SHP77 treated with DMSO at 0.1 percent for 48 hours (cell line): ENCODE measurements around the gene ORC4.

Source experiments
- DNase-seq: peaks from one replicate; lab custom pipeline; 2025; lab: John Stamatoyannopoulos, UW

The ORC4 gene

DNA sequence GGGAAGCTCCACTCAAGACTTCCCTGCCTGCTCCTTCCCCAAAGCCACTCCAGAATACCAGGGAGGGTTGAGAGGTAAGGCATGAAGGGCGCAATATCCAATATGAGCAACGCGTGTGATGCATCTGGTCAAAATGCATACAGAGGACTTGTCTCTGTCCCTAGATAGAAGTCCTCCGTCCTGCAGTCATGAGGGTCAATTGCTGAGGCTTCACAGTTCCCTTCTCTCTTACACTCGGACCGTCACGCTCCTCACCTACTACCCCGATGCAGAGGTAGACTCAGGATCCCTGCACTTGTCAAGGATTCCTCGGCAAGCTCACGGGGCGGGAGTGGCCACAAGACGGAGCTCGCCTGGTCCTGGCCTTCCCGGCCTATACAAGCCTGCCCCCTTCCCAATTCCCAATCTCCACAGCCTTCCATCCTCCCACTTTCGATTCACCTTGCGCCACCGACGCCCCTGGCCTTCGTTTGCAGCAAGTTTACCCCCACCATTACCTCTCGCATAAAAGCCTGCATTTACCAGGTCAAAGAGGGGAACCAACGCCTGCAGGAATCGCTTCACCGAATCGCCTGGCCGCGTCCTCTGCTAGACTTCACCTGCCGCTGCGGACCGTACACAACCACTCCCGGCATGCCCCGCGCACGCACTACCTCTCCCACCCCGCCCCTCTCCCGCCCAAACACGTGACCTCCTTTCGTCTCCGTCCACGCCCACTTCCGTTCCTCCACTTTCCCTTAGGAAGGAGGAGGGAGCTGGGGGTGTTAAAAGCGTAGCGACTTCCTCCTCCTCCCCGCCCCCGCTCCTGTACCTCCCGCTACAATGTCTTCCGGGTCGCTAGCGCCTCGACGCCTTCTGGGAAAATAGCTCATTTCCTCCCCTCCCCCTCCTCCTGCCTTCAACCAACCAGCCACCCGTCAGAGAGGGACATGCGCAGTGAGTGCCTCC is at the start of gene ORC4:
Gene ORC4, minus strand, starts transcription at position 627 of the 948 bp plus-strand sequence. CDS start 44,779 bp downstream, outside the sequence.
- peak; percentile 85 for DNase-seq

DNA sequence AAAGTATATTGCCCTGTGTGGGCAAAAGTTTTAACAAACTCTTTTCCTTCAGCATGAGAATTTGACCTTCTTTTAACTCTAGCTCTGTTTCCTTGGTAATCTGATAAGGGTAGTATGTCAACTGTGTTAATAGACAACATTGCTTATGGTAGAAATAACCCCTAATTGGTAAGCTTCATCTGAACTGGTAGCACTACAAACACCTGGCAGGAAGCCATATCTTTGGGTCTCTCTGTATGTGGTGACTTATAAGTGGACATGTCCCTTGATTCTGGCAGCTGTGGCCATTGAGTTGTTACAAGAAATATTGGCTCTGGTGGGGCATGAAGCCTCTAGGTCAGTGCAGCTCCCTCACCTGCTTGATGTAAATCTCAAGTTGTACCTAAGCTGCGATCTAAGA is 47.3 kb upstream of the ORC4 start:
- DNase-seq, result no peak

DNA sequence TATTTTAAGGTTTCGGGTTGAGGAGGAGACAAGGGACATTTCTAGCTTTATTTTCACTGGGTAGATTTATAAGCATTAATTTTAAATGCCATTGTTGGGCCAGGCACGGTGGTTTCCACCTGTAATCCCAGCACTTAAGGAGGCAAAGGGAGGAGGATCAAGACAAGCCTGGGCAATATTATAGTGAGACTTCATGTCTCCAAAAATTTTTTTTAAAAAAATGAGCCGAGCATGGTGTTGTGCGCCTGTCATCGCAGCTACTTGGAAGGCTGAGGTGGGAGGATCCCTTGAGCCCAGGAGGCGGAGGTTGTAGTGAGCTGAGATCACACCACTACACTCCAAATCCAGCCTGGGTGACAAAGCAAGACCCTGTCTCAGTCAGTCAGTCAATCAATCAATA is 45.4 kb upstream of the ORC4 start:
- DNase-seq, result no peak

DNA sequence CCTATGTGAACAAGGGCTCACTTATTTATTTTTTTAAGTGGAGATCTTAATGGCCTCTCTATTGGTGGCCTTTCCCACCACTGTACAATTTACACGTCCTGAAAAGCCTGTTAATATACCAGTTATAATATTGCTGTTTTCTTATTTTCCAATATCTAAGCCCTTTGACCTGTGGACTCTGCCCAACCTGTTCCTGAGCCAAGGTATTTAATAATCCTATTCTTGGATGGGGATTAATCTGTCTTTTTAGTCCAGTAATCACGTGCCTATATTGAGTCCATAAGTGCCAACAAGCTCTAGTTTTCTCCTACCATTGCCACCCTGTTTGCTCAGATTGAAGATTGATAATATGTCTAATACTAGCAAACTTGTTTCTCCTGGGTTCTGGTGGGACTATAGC is 43.1 kb upstream of the ORC4 start:
- DNase-seq, result no peak

DNA sequence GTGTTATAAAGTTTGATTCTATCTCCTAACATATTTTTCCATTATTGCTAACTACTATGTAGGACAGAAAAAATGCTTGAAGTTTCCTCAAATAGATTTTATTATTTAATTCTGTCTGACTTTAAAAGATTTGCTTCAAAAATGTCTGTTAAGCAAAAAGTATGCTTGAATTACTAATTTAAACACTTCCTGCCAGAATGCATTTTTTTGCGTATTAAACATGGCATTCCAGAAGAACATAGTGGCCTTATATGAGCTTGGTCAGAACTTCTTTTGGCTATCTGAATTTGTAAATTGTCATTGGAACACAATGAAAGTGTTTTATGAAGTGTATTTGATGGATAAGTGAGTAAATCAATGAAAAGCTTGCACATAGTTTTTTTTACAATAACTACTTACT is 38.1 kb upstream of the ORC4 start:
- DNase-seq, result no peak

DNA sequence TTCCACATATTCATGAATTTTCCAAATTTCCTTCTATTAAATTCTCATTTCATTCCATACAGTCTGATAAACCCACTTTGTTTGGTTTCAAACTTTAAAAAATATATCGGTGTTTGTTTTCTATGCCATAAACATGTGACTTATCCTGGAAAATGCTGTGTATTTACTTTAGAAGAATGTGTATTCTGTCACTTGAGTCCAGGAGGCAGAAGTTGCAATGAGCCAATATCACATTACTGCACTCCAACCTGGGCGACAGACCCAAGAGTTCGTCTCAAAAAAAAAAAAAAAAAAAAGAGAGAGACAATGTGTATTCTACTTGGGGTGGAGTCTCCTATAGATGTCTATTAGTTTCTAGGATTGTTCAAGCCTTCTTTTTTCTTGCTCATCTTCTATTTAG is 32.1 kb upstream of the ORC4 start:
- no peak for DNase-seq

DNA sequence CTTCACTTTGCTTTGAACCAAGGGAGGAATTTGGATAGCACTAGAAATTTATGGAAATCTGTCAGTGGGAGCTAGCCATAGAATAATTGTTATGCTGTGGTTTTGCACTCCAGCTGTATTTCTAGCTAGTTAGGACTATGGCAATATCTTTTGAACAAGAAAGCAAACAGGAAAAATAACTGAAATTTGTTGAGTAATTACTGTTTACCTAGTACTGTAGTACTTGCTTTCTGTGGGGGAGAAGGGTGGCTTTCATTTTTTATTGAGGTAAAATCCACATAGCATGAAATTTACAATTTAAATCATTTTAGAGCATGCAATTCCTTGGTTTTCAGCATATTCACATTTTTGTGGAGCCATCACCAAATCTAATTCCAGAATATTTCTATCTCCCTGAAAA is 28.7 kb upstream of the ORC4 start:
- no peak for DNase-seq

DNA sequence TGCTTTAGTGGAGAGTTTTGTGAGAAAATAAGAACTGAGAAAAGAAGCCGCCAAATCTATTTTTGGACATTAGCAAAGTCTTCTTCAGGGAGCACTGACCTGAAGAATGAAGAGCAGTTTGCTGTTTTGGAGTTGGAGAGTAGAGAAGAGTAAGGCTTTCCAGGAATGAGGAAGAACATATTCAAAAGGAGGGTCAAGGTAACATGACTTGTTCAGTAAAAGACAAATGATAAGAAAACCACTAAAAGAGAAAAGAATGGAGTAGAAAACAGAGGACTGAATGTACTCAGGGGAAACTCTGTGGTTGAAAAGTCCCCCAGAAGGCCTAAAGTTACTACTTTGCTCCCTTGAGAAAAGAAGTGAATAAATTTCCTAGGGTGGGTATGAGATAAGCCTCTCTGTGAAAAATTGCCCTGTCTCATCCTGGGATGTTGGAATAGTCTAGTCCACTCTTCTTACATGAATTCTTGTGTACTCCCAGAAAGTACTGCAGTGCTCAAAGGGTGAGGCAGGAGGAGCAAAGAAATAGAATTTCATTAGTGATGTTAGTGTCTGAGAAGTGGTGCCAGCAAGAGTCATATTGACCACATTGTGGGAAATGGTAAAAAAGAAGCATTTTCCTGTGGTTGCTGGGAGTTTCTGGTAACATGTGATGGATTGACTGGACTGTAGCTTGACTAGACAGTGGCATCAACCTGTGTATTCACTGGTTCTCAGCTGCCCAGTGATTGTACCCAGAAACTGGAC is 28.1 kb upstream of the ORC4 start:
- DNase-seq, result no peak

DNA sequence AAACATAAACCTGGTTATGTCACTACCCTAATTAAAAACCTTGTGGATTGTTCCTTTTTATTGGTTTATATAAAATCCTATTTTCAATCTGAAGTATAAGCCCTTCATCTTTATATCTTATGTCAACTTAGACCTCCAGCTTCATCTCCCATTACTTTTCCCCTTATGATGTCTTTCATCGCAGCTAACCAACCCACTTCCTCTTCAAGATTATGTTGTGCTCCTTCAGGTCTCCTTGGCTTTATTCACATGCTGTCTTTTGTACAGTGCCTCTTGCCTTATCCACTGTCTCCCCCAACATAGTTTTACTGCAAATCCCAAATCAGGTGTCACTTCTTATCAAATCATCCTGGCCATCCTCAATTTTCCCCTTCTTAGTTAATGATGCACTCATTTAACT is 26.3 kb upstream of the ORC4 start:
- no peak for DNase-seq

DNA sequence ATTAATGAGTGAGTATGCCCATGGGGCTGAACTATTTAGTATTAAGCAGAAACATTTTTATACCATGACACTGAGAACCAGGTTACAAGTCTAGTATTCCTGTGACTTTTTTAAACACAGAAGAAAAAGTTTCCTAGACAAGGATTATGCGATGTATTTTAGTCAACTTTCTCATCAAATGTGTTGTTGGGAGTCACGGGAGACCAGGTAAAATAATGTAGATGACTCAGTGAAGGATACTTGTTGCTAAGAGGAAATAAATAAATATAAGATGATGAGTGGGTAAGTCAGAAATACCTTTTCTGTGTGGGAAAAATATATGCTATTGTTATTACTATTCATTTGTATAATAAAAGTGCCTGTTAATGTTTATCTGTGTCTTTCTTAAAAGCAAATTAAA is 23.8 kb upstream of the ORC4 start:
- no peak for DNase-seq

DNA sequence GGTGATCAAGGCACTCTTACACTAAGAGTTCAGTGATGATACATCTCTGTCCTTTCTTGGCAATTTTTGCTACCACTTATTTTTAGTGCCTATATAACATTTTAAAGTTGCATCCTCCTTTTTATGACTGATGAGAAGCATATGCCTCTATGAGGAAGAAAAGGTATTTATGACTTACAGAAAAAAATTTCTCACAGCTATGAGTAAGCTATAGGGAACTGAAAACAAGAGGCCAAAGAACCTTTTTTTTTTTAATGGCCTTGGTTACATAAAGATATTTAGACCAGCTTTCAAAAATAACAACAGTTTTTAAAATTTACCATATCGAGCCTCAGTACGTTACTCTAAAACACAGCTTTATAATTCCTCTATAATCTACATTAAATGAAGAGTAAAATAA is 21.7 kb upstream of the ORC4 start:
- DNase-seq, result no peak

DNA sequence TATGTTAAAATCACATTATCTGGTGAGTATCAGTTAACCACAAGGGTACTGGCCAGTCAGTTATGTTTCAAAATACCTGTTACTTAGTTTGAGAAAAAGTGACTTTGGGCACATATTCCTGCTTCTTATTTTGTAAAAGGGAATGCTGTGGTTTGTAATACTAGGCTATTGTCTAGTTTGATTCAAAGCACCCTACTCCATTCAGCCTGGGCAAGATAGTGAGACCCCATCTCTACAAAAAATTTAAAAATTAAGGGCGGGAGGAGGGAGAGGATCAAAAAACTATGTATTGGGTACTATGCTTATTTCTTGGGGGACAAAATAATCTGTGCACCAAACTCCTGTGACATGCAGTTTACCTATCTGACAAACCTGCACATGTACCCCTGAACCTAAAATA is 19.2 kb upstream of the ORC4 start:
- no peak for DNase-seq

DNA sequence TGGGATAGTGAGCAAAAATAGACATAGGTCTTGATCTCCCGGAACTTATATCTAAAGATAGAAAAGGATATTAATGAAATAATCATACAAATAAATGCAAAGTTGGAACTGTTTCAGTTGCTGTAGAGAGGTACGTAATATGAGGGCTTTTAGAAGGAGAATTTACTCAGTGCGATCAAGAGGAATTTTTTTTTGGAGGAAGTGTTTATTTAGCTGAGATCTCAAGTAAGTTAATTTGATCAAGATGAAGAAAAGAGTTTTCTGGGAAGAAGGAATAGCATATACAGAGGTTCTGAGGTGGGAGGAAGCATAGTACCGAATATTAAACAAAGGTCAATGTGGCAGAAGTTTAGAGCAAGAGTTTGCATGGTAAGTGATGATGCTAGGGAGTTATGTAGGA is 11.7 kb upstream of the ORC4 start:
- DNase-seq, result no peak

DNA sequence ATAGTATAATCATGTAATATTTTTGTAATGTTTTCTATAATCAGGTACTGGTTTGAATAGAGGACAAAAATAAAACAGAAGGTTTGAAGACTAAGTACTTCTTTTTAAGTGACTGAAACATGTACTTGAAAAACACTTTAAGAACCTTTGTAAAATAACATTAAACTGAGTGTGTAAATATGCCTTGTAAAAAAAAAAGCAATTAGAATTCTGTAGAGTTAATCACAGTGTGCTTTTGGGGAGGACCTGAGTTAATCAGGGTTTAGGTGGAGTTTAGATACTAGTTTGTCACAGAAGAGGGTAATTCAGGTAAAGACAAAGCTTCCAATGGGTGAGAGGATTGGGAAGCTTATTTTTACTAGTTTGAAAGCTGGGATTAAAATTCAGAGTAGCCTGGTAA is 10.6 kb upstream of the ORC4 start:
- DNase-seq, result no peak

DNA sequence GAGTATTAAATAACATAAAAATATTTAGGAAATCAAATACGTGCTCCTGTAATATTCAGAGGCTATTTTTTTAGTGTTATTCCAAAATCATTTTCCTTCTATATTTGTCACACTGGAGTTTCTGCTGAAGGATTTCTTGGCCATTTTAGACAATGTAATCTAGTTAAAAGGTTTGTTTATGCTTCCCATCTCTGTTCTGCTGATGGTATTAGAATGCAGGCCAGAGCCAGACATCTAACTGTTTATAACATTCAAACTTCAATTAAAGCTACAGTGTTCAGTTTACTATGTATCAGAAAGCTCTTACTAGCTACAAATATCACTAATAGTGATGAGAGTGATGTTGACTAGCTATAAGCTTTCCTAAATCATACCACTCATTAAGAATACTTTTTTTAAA is 8.2 kb upstream of the ORC4 start:
- DNase-seq, result no peak

DNA sequence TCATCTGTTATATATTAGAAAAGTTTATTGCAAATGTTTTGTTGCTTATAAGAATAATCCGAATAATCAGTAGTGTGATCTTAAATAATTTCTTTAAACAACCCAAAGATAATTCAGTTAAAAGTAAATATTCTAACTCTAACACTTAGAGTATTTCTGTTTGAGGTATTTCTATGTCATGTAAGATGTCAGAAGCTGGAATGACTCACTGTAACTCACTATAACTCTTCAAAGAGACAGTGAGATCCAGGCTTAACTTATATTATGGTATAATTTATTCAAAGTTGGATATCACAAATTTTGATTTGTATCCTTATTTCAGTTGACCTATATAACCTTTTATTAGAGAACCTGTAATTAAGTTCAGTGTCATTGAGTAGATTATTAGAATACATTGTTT is 7.3 kb upstream of the ORC4 start:
- DNase-seq, result no peak

DNA sequence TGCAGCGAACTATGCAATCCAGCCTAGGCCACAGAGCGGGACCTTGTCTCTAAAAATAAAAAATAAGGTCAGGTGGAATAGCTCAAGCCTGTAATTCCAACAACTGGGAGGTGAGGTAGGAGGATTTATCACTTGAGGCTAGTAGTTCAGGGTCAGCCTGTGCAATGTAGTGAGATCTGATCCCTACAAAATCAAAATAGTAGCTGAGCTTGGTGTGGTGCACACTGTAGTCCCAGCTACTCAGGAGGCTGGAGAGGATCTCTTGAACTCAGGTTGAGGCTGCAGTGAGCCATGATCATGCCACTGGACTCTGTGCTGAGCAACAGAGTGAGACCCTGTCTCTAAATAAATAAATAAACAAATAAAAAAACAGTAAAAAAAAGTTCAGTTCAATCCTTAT is 6.0 kb upstream of the ORC4 start:
- no peak for DNase-seq

DNA sequence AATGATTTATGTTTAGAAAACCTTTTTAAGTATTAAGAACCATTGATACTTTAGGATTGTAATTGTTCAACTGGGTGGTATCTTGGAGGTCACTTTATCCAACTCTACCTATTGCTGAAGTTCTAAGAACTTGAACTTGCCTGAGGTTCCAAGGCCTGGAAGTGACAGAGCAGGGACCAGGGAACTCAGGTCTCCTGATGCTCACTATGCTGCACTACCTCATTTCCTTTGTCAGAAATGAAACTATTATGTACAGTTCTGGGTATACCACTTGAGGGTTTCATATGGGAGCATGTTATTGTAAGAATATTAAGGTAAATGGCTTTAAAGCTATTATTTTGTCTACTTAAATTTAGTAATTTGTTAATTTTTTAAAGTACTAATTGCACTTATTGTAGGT is 3.3 kb upstream of the ORC4 start:
- DNase-seq, result no peak

DNA sequence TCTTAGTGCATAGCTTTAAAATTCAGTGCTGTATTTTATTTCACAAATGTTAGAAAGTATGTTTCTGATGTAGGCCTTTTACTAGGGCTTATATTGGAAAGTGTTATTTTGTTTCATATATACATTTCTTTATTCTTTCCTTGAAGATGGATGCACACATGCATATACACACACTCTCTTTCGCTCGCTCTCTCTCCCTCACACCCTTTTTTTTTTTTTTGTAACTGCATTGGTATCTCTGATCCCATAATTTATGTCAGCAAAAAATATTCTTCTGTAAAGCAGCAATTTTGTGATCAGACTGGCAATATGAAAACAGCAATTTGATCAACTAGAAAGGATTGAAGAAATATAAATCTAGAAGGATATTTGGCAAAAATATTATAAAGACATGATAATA is 2.3 kb upstream of the ORC4 start:
- DNase-seq, result no peak

DNA sequence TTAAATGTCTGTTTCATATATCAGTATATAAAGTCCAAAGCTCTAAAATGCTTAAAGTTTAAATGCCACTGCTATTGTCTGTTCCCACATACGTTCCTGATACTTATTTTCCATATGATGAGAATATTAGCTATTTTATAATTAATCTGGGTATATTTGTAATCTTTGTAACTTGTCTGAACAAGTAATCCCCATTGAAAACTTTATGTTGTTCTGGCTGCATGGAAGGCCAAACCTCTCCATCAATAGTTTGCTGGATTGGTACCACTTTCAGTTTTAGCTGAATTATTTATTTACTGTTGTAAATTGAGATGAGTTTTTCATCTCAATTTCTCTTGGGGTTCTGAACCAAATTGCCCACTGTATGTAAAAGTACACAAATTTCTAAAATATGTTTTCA is 1.8 kb upstream of the ORC4 start:
- no peak for DNase-seq

DNA sequence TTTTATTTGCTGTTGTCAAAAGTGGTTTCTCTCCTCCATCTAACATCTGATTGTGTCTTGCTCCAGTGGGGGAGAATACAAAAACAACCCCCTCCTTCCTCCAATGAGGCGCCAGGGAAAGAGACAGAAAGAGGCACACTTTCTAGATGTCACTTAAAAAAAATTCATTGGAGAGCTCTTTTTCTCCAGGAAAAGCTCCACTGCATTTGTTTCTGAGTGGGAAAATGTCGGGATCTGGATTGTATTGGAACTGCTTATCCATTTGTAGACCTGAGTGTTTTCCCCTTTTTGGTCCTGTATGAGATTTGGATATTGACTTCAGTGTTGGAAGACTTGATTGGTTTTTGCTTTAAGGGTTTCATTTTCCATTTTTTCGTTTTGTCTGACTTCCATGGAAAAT is 1.3 kb upstream of the ORC4 start:
- no peak for DNase-seq

DNA sequence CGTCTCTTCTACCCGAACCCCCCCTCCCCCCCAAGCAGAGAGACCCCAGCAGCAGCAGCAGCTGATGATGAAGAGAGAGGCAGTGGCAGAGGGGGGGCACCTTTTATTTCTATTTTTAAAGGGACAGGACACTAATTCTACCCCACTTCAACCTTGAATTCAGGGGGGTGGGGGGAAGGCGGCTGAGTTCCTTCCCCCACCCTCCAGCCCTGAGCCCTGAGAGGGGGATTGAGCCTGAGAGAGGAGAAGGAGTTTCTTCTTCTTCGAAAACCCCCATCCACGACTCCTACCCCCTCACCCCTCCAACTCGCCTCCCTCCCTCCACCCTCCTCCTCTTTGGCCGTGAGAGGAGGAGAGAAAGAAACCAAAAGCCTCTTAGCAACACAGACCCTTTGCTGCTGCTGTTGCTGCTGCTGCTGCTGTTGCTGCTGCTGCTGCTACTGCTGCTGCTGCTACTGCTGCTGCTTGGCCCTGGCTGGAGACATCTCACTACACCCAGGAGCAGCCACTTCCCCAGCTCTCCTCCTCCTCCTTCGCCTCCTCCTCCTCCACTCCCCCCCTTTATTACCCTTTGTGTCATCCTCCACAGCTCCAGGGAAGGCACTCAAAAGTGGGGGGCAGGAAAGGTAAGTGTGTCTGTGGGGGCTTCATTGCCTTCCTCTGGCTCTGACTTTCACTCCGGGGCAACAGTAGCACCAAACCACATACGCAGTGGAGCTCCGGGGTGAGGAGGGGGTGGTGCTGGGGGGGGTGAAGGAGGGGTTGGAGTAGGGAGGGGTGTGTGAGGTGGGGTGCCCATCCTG is 723 bp upstream of the ORC4 start, which contains the start of gene MBD5:
Gene MBD5, plus strand, starts transcription at position 33 of the 803 bp plus-strand sequence.
- DNase-seq, result no peak

DNA sequence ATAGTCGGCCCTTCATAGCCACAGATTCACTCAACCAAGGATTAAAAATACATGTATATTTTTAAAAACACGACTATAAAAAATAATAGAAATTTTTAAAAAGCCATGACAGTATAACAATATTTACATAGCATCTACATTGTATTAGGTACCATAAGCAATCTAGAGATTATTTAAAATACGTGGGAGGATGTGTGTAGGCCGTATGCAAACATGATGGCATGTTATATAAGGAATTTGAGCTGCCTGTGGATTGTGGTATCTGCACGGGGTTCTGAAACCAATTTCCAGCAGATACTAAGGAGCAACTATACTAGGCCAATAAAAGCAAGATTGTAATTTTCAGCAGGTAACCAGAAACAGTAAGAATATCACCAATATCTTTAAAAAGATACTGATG is 5.9 kb downstream of the ORC4 start:
- DNase-seq, result no peak
